WTC11 (cell line): ENCODE measurements around the gene TNIK. TPM values are rescaled to one million over a fixed set of nuclear protein-coding genes. Genes with fewer than 3 reads are reported as not detected.
A peak's percentile ranks its signal among the peaks of the same experiment; 100 is the strongest.

ENCODE experiments used
- ATAC-seq: fragments of 200-7000 bp; cut with Tn5 transposase; 2 replicates; pipeline ENCODE4 v1.10.0; 2021; ENCODE audit warnings: mild to moderate bottlenecking, moderate library complexity
- CTCF ChIA-PET: fragments of 300-600 bp; sonication (Branson Sonifier 250); formaldehyde crosslinking; loops from one replicate; lab custom pipeline; 2021; ENCODE audit warnings: antibody characterized with exemption; lab: Charles Lee
- POLR2A ChIA-PET: fragments of 350-600 bp; sonication (Branson Sonifier 250); formaldehyde crosslinking; loops from one replicate; lab custom pipeline; 2021; ENCODE audit warnings: antibody characterized with exemption; lab: Charles Lee
- DNase-seq: peaks from one replicate; pipeline ENCODE4 v3.0.0; 2021; ENCODE audit warnings: low spot score
- H3K27ac Mint-ChIP-seq: 2 replicates; pipeline ENCODE4 v1.8.0; 2021; ENCODE audit warnings: mixed read lengths
- H3K27me3 Mint-ChIP-seq: 2 replicates; pipeline ENCODE4 v1.8.0; 2021; ENCODE audit warnings: low read depth, mild to moderate bottlenecking, moderate library complexity, mixed read lengths
- H3K36me3 Mint-ChIP-seq: 2 replicates; pipeline ENCODE4 v1.8.0; 2021; ENCODE audit warnings: mixed read lengths
- H3K4me1 Mint-ChIP-seq: 2 replicates; pipeline ENCODE4 v1.8.0; 2022; ENCODE audit warnings: mixed read lengths
- H3K4me3 Mint-ChIP-seq: 2 replicates; pipeline ENCODE4 v1.8.0; 2021; ENCODE audit warnings: mild to moderate bottlenecking, moderate library complexity, mixed read lengths
- H3K9me3 Mint-ChIP-seq: 2 replicates; pipeline ENCODE4 v1.8.0; 2021; ENCODE audit warnings: mixed read lengths
- CREM ChIP-seq: sonication (generic); formaldehyde crosslinking; IDR thresholded peaks from 2 replicates; pipeline ENCODE4 v1.8.1; 2022; ENCODE audit warnings: mild to moderate bottlenecking, missing genetic modification reagents, moderate library complexity
- ESRRA ChIP-seq: sonication (generic); formaldehyde crosslinking; IDR thresholded peaks from 2 replicates; pipeline ENCODE4 v1.8.1; 2022; ENCODE audit warnings: mild to moderate bottlenecking, missing genetic modification reagents, borderline replicate concordance
- GABPB1 ChIP-seq: sonication (generic); formaldehyde crosslinking; IDR thresholded peaks from 2 replicates; pipeline ENCODE4 v1.8.1; 2023; ENCODE audit warnings: mild to moderate bottlenecking, missing genetic modification reagents
- GRHL2 ChIP-seq: fragments of 250-450 bp; sonication (Bioruptor Pico); IDR thresholded peaks from 2 replicates; pipeline ENCODE4 v1.8.0; 2022; ENCODE audit warnings: mild to moderate bottlenecking, moderate library complexity; ENCODE audit not compliant: insufficient replicate concordance, severe bottlenecking
- GTF2I ChIP-seq: fragments of 250-450 bp; sonication (Bioruptor Pico); conservative IDR thresholded peaks from 2 replicates; pipeline ENCODE4 v1.4.0; 2021; ENCODE audit warnings: mild to moderate bottlenecking
- JUN ChIP-seq: sonication (generic); formaldehyde crosslinking; IDR thresholded peaks from 2 replicates; pipeline ENCODE4 v1.8.0; 2023; ENCODE audit warnings: mild to moderate bottlenecking, missing genetic modification reagents
- MLX ChIP-seq: sonication (generic); formaldehyde crosslinking; IDR thresholded peaks from 2 replicates; pipeline ENCODE4 v1.8.1; 2023; ENCODE audit warnings: mild to moderate bottlenecking, missing genetic modification reagents, moderate library complexity
- NR1H2 ChIP-seq: sonication (generic); formaldehyde crosslinking; IDR thresholded peaks from 2 replicates; pipeline ENCODE4 v1.9.0; 2021; ENCODE audit warnings: mild to moderate bottlenecking, moderate library complexity, missing genetic modification reagents
- TCF7 ChIP-seq: sonication (generic); formaldehyde crosslinking; IDR thresholded peaks from 2 replicates; pipeline ENCODE4 v1.8.0; 2022; ENCODE audit warnings: mild to moderate bottlenecking, low read depth, missing genetic modification reagents, moderate library complexity
- ZNF396 ChIP-seq: fragments of 250-450 bp; sonication (Bioruptor Pico); IDR thresholded peaks from 2 replicates; pipeline ENCODE4 v1.8.0; 2021; ENCODE audit warnings: mild to moderate bottlenecking, moderate library complexity, borderline replicate concordance
- ZNF423 ChIP-seq: fragments of 250-450 bp; sonication (Bioruptor Pico); IDR thresholded peaks from 2 replicates; pipeline ENCODE4 v2.1.2; 2022; ENCODE audit warnings: mild to moderate bottlenecking, moderate library complexity
- ZNF532 ChIP-seq: fragments of 250-450 bp; sonication (Bioruptor Pico); IDR thresholded peaks from 2 replicates; pipeline ENCODE4 v1.9.0; 2021; ENCODE audit warnings: mild to moderate bottlenecking, borderline replicate concordance
- ZSCAN18 ChIP-seq: fragments of 250-450 bp; sonication (Bioruptor Pico); IDR thresholded peaks from 2 replicates; pipeline ENCODE4 v2.1.2; 2022; ENCODE audit warnings: mild to moderate bottlenecking, moderate library complexity
- total RNA-seq: library from RNA; stranded (reverse); gene quantifications from 3 replicates; pipeline ENCODE4 v1.2.3, GENCODE V29; 2021
- TF ChIP-seq, protein P1 (sequence below): sonication (generic); formaldehyde crosslinking; IDR thresholded peaks from 2 replicates; pipeline ENCODE4 v1.8.1; 2023; ENCODE audit warnings: mild to moderate bottlenecking, missing genetic modification reagents

TNIK gene
- total RNA-seq, 1 experiment from 2014 or later, result 50.3 TPM

- TF ChIP-seq JUN (no peak), TCF7 (CRISPR knock-in tag) (no peak), ESRRA (CRISPR knock-in tag) (no peak), ZNF396 (CRISPR knock-in tag) (no peak), ZNF423 (CRISPR knock-in tag) (no peak), ZSCAN18 (CRISPR knock-in tag) (no peak)
- TF ChIP-seq, protein P1, sequence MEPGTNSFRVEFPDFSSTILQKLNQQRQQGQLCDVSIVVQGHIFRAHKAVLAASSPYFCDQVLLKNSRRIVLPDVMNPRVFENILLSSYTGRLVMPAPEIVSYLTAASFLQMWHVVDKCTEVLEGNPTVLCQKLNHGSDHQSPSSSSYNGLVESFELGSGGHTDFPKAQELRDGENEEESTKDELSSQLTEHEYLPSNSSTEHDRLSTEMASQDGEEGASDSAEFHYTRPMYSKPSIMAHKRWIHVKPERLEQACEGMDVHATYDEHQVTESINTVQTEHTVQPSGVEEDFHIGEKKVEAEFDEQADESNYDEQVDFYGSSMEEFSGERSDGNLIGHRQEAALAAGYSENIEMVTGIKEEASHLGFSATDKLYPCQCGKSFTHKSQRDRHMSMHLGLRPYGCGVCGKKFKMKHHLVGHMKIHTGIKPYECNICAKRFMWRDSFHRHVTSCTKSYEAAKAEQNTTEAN (CRISPR knock-in tag), result no peak
- H3K9me3 Mint-ChIP-seq, result no peaks in the 10 kb centered on the region
- H3K36me3 Mint-ChIP-seq, result no peaks in the 10 kb centered on the region
- ChIA-PET POLR2A (no interaction called here), CTCF (no interaction called here)
- peaks cover 65% of the 10 kb centered on the region for H3K4me1 Mint-ChIP-seq
- no peaks in the 10 kb centered on the region for H3K27me3 Mint-ChIP-seq
- no peak for ATAC-seq
- no peak overlapping the region for H3K4me3 Mint-ChIP-seq
- peak overlapping the region; percentile 33; the same call in 1 of the 2 replicates for H3K27ac Mint-ChIP-seq
- DNase-seq, result no peak
Observed at GRCh38 chr3:171266034-171266739, 194.0 kb downstream of the TNIK start.

GRCh38 chr3:171264758-171265157, 195.4 kb downstream of the TNIK start:
- no peak for DNase-seq
- Mint-ChIP-seq H3K27me3 (no peaks in the 10 kb centered on the region), H3K36me3 (no peaks in the 10 kb centered on the region), H3K4me3 (no peak overlapping the region), H3K4me1 (peaks cover 62% of the 10 kb centered on the region), H3K27ac (no peak overlapping the region), H3K9me3 (no peaks in the 10 kb centered on the region)
- no peak for ATAC-seq
- ChIA-PET POLR2A (no interaction called here), CTCF (no interaction called here)
- TF ChIP-seq CREM (CRISPR knock-in tag), result no peak
- TF ChIP-seq GRHL2 (CRISPR knock-in tag), result no peak
- no peak for TF ChIP-seq ZNF532

- no peaks in the 10 kb centered on the region for H3K27me3 Mint-ChIP-seq
- POLR2A ChIA-PET, result no interaction called here
- ATAC-seq, result no peak
- H3K36me3 Mint-ChIP-seq, result no peaks in the 10 kb centered on the region
- H3K9me3 Mint-ChIP-seq, result peaks cover 3% of the 10 kb centered on the region; the same call in 1 of the 2 replicates
- H3K27ac Mint-ChIP-seq, result 0 out of 2 replicates have a peak overlapping the region, but pooled peaks have one; percentile 35
- peaks cover 54% of the 10 kb centered on the region for H3K4me1 Mint-ChIP-seq
- CTCF ChIA-PET, result interaction anchor here (0.7 to 1.4 kb wide), 2 partner anchors 166 to 191 kb away, joined by 3 to 4 read pairs; no protein-coding TSS in a partner anchor
- DNase-seq, result no peak
- TF ChIP-seq GABPB1, result no peak
- TF ChIP-seq, protein P1 (CRISPR knock-in tag), result no peak
- no peak for TF ChIP-seq NR1H2 (CRISPR knock-in tag)
- TF ChIP-seq MLX (CRISPR knock-in tag), result no peak
- TF ChIP-seq GTF2I (CRISPR knock-in tag), result no peak
- TF ChIP-seq, all 79 proteins: peak for 0
- no peak overlapping the region for H3K4me3 Mint-ChIP-seq
Observed at GRCh38 chr3:171262431-171262830, 197.8 kb downstream of the TNIK start.
